Hindlimb muscle (tissue), 1 donor: ENCODE measurements around the gene ADAMTS4. TPM values are rescaled to one million over a fixed set of nuclear protein-coding genes. Genes with fewer than 3 reads are reported as not detected.
A peak's percentile ranks its signal among the peaks of the same experiment; 100 is the strongest.

Experiments
- DNase-seq: peaks from one replicate; pipeline ENCODE4 v3.0.0-alpha.2; 2013
- polyA plus RNA-seq: library from polyadenylated mRNA; unstranded; fragments of 120-200 nt; gene quantifications from one replicate; pipeline ENCODE4 v1.2.1, GENCODE V29; 2013; ENCODE audit not compliant: insufficient read length

ADAMTS4 gene
- polyA plus RNA-seq, 1 donor: 11.2 TPM

DNA sequence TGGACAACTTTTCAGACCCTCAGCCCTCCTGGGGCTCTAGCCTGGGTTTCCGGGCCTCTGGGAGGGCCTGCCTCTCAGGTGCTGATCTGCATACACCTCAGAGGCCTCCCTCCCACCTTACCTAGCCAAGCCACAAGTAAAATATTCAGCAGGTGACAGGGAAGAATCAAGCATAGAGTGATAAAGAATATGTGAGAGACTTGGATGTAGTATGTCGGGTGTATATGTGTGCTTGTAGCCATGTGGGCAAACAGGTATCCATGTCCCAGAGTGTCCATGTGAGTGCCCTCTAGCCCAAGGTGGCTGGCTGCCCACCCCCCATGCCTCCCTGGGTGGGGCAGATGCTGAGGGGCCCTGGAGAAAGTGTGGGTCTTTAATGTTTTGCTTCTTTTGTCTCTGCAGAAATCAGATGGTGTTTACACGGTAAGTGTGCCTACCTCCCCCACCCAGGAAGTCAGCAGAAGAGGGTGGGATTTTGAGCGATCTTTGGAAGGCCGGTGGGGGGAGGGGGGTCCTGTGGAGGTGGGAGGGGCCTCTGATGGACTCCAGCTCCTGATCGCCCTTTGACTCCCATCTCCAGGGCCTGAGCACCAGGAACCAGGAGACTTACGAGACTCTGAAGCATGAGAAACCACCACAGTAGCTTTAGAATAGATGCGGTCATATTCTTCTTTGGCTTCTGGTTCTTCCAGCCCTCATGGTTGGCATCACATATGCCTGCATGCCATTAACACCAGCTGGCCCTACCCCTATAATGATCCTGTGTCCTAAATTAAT lies 19.6 kb upstream of the ADAMTS4 start:
- no peak for DNase-seq

DNA sequence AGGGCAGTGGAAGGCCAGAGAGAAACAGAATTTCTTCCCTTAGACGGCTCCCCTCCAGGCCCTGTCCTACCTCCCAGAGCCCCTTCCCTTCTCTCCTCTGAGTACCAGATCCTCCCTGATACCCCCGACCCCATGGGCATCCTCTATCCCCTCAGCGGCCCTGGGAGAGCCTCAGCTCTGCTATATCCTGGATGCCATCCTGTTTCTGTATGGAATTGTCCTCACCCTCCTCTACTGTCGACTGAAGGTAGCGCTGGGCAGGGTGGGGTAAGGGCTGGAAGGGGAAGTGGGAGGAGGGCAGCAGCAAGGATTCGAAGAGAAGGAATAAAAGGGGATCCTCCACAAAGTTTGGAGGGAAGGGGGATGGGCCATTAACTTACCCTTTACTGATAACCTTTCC lies 19.0 kb upstream of the ADAMTS4 start:
- DNase-seq: no peak

DNA sequence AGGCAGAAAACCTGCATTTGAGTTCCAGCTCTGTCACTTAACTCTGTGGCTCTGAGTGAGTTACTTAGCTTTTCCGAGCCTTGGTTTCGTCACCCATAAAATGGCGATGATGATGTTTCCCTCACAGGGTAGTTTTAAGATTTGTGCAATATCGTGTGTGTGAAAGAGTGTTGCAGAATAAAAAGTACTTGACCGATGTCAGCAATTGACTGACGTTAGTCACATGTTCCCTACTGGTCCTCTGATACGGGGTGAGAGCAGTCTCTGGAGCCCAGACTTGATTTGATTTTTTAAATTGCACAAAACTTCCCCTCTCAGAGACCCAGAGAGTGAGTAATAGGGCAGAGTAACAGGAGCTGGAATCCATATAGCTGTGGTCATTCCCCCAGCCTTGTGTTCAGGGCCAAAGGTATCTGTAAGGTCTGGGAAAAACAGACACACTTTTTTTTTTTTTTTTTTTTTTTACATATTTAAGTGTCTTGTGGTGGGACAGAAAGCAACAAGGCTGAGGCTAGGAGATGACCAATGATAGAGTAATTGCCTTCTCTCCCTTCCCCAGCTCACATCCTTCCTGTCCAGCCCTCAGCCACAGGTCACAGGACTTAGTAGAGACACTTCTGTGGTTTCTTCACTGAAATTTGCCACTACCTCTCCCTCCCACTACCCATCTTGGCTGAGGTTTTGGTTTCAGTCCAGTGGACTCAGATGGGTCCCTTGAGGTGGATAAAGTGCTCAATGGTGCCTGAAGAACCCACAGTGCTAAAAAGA lies 18.3 kb upstream of the ADAMTS4 start:
- no peak for DNase-seq

DNA sequence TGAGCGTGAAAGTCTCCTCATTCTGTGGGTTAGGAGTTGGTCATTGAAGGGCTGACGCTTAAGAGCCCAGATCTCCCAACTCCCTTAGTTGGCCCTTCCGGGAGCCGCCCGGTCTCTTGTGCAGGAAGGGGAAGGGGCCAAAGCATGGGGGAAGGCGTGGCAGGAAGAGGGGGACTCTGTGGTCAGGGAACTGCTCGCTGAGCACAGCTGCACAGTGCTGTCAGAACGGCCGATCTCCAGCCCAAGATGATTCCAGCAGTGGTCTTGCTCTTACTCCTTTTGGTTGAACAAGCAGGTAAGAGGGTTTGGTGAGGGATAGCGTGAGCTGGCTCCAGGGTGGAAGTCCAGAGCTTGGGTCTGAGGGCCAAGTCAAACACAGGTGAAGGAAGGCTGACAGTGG lies 16.2 kb upstream of the ADAMTS4 start, which contains the start of gene FCER1G:
Gene FCER1G (plus strand): TSS at position 220 of the 400 bp plus-strand sequence. CDS start 27 bp downstream, at position 247.
- no peak for DNase-seq

DNA sequence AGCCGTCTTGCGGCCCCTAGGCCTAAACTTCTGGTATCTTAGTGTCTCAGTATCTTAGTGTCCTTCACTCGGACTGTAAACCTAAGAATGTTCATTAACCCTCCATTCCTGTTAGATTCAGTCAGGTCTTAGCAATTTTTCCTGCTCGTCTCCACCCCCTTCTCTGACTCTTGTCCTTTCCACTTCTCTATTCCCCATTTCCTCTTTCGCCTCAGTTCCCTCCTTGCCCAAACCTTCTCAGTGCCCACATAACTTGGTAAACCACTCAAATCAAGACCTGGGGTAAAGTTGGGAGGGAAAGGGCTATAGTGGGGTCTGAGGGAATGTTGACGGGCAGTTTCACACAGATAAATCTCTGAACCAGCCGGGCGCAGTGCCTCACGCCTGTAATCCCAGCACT lies 15.5 kb upstream of the ADAMTS4 start:
- DNase-seq: no peak

DNA sequence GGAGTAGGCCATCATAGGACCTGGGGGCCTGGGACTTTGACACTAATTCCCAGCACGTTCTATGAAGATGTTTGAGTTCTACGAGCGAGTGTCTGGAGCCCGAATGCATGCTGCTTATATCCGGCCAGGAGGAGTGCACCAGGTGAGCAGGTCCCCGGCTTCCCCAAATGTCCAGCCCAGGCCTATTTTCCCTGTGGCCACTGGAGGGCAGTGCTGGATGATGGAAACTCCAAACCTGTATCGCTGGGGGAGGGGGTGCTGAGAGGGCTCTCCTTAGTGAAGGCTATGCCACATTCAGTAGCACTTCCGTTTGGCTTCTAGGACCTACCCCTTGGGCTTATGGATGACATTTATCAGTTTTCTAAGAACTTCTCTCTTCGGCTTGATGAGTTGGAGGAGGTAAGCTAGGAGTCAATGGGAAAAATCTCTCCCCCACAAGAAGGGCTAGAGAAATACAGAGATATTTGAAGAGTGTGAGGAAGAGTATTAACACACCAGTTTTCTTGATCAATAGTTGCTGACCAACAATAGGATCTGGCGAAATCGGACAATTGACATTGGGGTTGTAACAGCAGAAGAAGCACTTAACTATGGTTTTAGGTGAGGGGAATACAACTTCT lies 11.0 kb upstream of the ADAMTS4 start:
- DNase-seq: peak; percentile 68

DNA sequence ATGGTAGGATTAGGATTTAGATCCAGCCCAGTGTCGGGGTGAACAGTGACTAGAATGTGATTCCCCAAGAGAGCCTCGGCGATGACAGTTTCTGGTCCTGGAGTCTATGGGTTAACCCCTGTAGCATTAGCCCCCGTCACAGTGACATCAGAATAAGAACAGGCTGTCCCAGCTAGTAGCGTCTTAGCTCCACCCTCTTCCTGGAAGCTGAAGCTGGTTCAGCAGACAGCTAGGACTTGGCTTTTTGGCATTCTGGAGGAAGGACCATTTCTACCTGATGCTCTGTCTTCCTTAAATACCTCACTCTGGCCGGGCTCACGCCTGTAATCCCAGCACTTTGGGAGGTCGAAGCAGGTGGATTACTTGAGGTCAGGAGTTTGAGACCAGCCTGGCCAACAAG lies 8.3 kb upstream of the ADAMTS4 start:
- no peak for DNase-seq

DNA sequence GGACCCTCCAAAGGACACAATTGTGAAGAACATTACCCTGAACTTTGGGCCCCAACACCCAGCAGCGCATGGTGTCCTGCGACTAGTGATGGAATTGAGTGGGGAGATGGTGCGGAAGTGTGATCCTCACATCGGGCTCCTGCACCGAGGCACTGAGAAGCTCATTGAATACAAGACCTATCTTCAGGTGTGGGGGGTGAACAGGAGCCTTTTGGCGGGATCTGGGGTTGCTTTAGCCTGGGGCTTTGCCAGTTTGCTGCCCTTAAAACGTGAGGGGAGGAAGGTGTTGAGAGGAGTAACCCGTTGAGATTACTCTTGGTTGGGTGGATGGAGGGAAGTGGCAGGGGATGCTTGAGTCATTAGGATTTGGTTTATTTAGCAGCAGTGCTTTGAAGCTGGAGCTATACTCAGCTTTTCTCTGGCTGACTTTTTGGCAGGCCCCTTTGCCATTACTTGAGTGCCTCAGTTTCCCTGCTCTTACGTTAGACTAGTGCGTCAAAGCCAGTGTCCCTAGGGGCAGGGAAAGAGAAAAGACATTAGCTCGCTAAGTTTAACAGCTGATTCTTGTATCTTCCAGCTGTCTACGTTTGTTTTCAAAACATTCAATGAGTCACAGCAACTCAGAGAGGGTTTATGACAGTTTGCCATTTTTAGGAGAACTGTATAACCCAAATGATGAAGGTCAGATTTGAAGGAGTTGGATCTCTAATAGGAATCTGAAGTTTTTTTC lies 7.7 kb upstream of the ADAMTS4 start:
- DNase-seq: no peak

DNA sequence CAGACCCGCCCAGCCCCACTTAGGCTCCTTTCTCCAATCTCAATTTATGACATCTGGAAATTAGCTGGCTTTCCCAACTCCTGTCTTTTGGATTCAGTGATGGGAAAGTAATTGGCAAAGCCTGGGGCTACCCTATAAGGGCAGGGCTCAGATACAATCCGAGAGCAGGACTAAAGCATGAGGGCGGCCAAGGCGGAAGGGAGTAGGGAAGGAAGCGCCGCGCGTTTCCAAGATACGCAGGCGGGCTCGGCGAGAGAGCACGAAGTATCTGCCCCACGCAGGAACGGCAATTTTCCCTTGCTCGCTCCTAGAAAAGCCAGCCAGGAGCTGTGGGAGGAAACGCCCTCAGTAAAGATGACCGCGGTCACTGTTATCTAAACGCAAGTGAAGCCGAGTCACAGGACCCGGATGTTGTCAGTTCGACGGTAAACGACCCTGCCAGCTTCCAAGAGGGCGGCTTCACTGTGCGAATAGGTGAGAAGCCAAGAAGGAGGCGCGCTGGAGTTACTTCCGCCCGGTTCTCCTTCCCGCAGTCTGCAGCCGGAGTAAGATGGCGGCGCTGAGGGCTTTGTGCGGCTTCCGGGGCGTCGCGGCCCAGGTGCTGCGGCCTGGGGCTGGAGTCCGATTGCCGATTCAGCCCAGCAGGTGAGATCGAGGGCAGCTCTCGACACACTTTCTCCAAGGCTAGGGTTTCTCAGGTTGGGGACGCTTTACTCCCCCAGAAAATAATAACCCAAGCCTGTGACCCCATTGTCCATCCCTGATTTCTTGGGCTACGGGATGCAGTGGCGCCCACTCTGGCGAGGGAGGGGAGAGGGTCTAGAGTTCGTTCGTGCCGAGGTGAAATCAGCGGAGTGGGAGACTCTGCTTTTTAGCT lies 3.2 kb upstream of the ADAMTS4 start, which contains the start of gene NDUFS2:
Gene NDUFS2 (plus strand): TSS at position 532 of the 877 bp plus-strand sequence. CDS start 19 bp downstream, at position 551.
- DNase-seq: peak; percentile 98

DNA sequence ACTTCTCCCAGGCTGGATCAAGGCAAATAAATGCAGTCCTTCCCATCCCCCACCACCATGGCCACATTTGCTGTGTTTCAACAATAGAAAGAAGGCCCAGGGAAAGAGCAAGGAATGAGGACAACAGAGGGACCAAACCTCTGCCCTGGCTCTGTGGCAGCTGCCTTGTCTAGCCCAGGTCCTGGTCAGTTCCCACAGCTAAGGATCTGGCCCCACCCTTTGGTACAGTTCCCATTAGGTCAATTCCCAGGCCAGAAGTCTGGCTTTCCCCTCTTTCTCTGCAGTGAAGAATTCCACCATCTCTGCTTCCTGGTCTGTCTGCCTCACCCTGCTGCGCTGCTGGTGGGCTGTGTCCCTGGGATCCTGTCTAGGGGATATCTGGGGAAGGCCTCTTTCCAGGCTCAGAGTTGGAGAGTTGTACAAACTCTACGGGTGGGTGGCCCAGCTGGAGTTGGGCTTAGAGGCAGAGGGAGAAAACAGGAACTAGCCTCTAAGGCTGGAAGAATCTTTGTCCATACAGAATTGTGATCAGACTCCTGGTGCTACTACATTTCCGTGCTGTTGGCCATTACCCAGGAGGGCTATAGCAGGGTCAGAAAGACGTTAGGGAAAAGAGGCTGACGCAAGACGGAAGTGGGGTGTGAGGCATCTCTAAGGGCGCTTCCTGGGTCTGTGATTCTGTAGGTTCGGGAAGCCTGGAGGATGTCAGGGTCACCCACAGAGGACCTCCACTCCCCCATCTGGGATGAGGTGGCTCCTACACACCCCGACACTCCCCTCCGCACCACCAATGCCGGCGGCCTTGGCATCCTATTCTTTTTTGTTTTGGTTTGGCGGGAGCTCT lies 2.4 kb upstream of the ADAMTS4 start:
- DNase-seq: peak; percentile 78

DNA sequence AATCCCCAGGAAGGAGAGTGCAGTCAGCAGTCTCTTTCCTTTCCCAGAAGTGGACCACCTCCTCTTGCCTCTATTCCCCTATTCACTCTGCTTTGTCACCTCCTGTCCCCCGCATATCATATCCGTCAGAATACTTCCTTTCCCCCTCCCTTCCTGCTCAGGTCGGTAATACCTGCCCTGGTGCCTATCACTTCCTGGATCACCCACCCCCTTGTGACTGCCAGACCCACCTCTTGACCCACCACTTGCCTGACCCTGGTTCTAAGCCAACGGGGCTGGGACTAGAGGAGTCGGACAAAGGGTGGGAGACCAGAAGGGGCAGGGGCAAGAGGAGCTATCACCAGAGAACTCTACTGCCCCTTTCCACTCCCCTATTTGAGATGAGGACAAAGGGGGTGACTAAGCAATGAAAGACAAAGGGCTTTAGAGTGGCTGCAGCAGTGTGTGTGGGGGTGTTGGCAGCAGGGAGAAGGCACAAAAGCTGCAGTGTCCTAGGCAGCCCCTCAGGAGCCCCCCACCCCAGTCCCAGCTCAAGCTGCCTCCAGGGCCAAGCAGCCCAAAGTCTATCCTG lies 1.7 kb upstream of the ADAMTS4 start:
- no peak for DNase-seq

DNA sequence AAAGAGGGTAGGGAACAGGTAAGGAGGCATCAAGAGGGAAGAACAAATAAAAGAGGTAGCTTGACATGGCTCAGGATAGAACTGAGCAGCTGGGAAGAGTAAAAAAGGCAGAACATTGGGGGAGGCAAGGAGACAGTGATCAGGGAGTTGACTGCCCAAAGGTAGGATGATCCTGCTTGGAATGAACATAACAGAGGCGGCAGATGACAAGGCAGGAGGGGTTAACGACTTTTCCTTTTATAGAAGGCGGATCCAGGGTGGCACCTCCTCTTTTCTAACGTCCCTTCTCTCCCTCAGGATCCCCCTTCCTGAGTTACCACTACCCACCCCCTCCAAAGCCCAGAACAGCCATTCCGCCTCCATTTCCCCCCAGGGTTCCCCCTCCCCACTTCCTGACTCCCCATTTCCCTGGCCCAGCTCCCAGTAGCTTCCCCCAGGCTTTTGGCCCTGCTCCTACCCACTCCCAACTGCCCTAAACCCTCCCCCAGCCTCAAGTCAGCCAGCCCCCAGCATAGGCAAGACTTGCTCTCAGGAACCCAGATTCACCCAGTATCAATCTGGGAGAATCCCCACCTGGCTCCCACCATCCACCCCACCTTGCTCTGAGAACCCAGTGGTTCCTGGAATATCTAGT lies 769 bp upstream of the ADAMTS4 start:
- DNase-seq: no peak

DNA sequence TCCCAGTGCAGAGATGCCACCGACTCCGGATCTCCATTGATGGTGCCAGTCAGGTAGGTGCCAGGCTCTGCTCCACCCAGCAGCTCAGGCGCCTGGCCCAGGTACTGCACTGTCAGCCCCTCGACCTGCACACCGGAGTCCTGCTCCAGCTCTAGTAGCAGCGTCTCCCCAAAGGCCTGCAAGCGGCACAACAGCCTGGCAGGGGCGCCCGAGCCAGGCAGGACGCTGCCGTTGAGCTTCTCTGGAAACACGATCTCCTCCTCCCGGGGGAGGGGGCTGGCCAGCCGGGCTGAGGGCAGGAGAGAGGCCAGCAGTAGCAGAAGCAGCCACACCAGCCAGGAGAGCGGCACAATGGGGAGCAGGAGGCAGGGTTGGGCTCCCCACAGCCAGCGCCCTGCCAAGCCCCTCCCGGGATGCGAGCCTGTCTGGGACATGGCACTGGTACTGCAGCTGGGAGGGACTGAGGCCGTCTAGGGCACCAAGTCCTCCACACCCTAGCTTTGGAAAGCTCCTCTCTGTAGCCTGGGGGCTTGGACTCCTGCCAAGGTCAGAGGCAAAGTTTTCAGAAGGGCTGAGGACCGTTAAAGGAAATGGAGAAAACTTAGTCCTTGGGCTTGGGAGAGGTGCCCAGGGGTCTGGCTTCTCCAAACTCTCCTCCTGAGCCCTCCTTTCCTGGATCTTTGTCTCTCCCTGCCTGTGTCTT lies 509 bp downstream of the ADAMTS4 start:
- peak; percentile 53 for DNase-seq

DNA sequence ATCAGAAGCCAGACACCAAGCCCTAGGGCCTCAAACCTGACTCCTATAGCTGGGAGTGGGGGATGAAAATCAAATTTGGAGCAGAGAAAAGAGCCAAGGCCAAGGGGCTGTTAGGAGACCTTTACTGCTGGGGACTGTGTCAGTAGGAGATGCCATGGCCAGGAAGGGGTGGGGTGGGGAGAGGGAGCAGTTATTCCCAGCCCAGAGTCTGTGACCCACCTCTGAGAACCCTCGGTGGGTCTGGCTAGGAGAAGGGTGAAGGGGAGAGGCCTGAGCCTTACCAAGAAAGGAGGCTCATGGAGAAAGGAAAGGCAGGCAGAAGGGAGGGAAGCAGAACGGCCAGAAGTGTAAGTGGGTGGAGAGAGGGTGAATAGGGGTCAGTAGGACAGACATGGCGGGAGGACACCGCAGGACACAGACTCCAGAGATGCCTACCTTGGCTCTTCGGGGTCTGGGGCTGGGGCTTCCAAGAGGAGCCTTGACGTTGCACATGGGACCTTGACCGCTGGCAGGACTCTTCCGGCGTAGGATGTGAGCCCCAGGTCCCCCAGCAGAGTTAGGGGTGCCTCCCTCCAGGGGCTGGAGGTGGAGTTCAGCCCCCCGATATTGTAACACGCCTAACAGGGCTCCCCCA lies 1.2 kb downstream of the ADAMTS4 start:
- no peak for DNase-seq

DNA sequence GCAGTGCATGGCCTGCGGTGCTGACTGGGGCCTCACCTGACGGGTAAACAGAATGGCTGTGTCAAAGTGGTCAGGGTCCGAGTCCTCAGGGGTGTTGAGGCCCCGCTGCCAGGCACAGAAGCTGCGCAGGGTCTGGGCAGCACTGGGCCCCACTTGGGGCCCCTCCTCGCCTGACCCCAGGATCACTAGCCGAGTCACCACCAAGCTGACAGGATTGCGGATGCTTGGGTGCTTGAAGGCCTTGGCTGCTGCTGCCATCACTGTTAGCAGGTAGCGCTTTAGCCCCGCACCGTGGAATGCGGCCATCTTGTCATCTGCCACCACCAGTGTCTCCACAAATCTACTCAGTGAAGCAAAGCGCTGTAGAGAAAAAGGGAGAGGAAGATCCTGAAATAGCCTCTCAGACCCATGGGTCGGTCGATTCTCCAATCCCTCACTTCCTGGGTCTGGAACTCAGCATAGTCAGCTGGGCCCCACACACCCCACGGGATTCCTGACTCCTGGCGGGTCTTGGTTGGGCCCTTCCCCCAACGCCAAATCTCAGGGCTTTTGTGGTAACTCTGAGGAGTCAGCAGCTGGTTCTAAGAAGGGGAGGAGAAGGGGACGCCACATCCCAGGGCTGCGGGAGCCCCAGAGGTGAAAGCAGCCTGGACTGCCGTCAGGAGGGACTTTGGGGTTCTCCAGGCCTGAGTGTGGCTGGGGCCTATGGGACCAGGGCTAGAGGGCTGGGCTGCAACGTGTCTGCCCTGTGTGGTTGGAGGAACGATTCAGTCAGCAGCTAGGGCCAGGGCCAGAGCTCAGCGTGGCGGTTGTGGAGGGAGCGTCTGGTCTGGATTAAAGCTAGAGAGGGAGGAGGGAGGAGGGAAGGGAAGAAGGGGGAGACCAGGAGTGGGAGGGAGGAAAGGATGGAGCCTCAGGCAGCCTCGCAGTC lies 2.1 kb downstream of the ADAMTS4 start:
- DNase-seq: peak; percentile 92

DNA sequence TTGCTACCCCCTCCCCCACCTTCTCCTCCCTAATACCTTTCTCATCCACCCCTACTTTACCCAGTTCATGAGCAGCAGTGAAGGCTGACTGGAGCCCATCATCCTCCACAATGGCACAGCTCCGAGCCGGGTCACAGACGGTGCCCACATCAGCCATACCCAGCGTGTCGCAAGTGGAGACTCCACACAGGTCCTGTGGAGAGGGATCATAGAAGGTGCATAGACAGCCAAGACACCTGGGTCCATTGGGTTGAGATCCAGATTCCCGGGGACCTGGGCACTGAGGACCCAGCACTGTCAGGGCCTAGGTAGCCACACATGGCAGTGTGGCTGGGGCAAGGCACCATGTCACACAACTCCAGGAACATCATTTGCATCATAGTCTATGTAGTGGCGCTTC lies 2.7 kb downstream of the ADAMTS4 start:
- no peak for DNase-seq

DNA sequence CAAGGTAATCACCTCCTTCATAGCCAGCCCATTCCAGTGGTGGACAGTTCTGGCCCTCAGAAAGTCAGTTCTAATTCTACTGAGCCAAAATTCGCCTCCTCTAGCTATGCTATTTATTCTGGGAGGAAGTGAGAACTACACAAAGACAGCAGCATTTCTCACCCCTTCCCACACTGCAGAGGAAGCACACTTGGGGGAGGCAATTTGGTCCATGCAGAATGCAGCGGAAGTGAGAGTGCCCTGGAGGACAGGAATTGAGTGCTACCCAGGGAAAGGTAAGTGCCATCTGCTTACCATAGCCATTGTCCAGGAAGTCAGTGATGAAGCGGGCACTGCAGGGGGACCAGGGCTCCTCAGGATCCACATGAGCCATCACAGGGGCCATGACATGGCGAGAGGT lies 3.7 kb downstream of the ADAMTS4 start:
- DNase-seq: no peak
